Upper lobe of left lung (tissue), 6 donors: ENCODE data around the gene SPNS1. TPM values are rescaled to one million over a fixed set of nuclear protein-coding genes. Genes with fewer than 3 reads are reported as not detected.

Source experiments
- ATAC-seq, 2 donors: fragments of 200-7000 bp; cut with Tn5 transposase; one replicate each; pipeline ENCODE4 v1.9.1; 2022; ENCODE audit warnings: mild to moderate bottlenecking in 2 of 2, moderate library complexity in 2 of 2; ENCODE audit not compliant: low FRiP score in 2 of 2
- DNase-seq, 2 donors: peaks; one replicate each; pipeline ENCODE4 v3.0.0-alpha.2; 2019 to 2020
- H3K27ac ChIP-seq, 4 donors: fragments of 200-600 bp; sonication (generic); one replicate each; pipeline ENCODE4 v1.5.1; 2016 to 2019
- H3K27me3 ChIP-seq, 4 donors: fragments of 200-600 bp; sonication (generic); one replicate each; pipeline ENCODE4 v1.5.1; 2017 to 2019
- H3K36me3 ChIP-seq, 4 donors: fragments of 200-600 bp; sonication (generic); one replicate each; pipeline ENCODE4 v1.5.1; 2016 to 2019
- H3K4me1 ChIP-seq, 4 donors: fragments of 200-600 bp; sonication (generic); one replicate each; pipeline ENCODE4 v1.5.1; 2018 to 2019
- H3K4me3 ChIP-seq, 4 donors: fragments of 200-600 bp; sonication (generic); one replicate each; pipeline ENCODE4 v1.5.1; 2017 to 2019; ENCODE audit warnings: mild to moderate bottlenecking in 2 of 4, moderate library complexity in 1 of 4
- H3K9me3 ChIP-seq, 4 donors: fragments of 200-600 bp; sonication (generic); one replicate each; pipeline ENCODE4 v1.5.1; 2018 to 2019
- EP300 ChIP-seq, 4 donors: sonication (generic); formaldehyde crosslinking; IDR thresholded peaks; one replicate each; pipeline ENCODE4 v1.5.1; 2017; ENCODE audit warnings: antibody characterized with exemption in 4 of 4, control low read depth in 2 of 4
- POLR2A ChIP-seq, 4 donors: fragments of 450-650 bp; IDR thresholded peaks; one replicate each; pipeline ENCODE4 v1.5.1; 2016 to 2017; ENCODE audit warnings: antibody characterized with exemption in 4 of 4, mild to moderate bottlenecking in 2 of 4
- POLR2AphosphoS5 ChIP-seq, 2 donors: sonication (generic); formaldehyde crosslinking; IDR thresholded peaks; one replicate each; pipeline ENCODE4 v1.5.1; 2017; ENCODE audit warnings: antibody characterized with exemption in 2 of 2
- WGBS, 2 donors: methylation state at CpG; one replicate each; pipeline ENCODE4 v1.1.5; 2017 to 2018; 5-methylcytosine and 5-hydroxymethylcytosine counted together
- total RNA-seq, 6 donors: library from RNA; depleted of rRNA in 4 of 6; stranded (reverse); fragments of >200 nt in 4 of 6; gene quantifications; one replicate each; pipeline versions ENCODE4 v1.1.0 to v1.2.1, GENCODE V29; 2016 to 2021
- TF ChIP-seq, protein P1 (sequence below), 6 experiments: fragments of 450-650 bp in 4 of 6; fragments of 200-600 bp in 2 of 6; sonication (generic) in 2 of 6; IDR thresholded peaks; one replicate each; pipeline ENCODE4 v1.5.1; 2016 to 2019; ENCODE audit warnings: antibody characterized with exemption in 6 of 6
- donor health status: DM: no; HTN: no; CAD: no; lungs with moderate emphysema.
- donor health status: DM: no; HTN: yes; CAD: no; lungs with severe emphysema.

The SPNS1 gene
- total RNA-seq, 6 donors from 2014 or later = 23.4 to 84.7 (median 68.7) TPM

DNA sequence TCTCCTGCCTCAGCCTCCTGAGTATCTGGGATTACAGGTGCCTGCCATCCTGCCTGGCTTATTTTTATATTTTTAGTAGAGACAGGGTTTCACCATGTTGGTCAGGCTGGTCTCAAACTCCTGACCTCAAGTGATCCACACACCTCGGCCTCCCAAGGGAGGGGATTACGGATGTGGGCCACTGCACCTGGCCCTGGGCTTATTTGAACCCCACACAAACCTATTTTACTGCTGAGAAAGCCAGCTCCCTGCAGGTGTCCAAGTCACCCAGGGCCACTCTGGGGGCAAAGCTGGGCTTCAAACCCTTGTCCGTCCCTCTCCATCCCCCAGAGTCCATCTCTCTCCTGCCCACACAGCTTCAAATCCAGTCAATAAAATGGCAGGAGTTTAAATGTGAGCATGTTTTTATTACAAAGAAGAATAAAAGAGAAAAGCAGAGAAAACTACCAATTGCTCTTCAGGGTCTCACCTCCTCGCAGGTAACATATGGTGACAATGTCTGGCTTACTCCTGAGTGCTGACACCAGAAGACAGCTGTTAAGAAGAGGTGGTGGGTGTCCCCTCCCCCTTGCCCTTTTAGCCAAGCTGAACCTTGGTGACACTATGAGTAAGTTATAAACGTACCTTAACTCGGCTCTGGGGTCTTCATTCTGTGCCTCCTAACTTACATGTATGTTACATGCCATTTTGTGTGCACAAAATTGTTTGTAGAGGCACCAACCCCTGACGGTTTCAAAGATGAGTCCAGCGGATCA is 55.7 kb downstream of the SPNS1 start:
- H3K27ac ChIP-seq = no peak overlapping the region
- H3K4me3 ChIP-seq = no peak overlapping the region
- TF ChIP-seq POLR2AphosphoS5 (IDR thresholded peaks at IDR 0.05) (no peak), POLR2A (IDR thresholded peaks at IDR 0.05) (no peak), EP300 (IDR thresholded peaks at IDR 0.05) (no peak)
- TF ChIP-seq, protein P1, sequence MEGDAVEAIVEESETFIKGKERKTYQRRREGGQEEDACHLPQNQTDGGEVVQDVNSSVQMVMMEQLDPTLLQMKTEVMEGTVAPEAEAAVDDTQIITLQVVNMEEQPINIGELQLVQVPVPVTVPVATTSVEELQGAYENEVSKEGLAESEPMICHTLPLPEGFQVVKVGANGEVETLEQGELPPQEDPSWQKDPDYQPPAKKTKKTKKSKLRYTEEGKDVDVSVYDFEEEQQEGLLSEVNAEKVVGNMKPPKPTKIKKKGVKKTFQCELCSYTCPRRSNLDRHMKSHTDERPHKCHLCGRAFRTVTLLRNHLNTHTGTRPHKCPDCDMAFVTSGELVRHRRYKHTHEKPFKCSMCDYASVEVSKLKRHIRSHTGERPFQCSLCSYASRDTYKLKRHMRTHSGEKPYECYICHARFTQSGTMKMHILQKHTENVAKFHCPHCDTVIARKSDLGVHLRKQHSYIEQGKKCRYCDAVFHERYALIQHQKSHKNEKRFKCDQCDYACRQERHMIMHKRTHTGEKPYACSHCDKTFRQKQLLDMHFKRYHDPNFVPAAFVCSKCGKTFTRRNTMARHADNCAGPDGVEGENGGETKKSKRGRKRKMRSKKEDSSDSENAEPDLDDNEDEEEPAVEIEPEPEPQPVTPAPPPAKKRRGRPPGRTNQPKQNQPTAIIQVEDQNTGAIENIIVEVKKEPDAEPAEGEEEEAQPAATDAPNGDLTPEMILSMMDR (IDR thresholded peaks at IDR 0.05) = no peak
- no peaks in the 10 kb centered on the region for H3K27me3 ChIP-seq
- no peak for ATAC-seq
- no peaks in the 10 kb centered on the region for H3K4me1 ChIP-seq
- H3K9me3 ChIP-seq = no peaks in the 10 kb centered on the region
- WGBS, 2 donors = 78 to 86% methylated on average over 8 of the region's 8 CpGs
- no peak for DNase-seq
- H3K36me3 ChIP-seq = no peaks in the 10 kb centered on the region

Other genes with a start within 250 kb of the SPNS1 start
- 10 to 100 TPM in 2 of 6 donors, 1 to 10 TPM in 3, not detected in 1; 1.1 to 15.7 (median 4.7) TPM for gene NPIPB9, start 223.0 kb upstream of the SPNS1 start, total RNA-seq
- gene ATXN2L, start 151.8 kb upstream of the SPNS1 start, total RNA-seq = 100 to 1,000 TPM in 4 of 6 donors, 10 to 100 TPM in 2; 90.9 to 291 (median 128) TPM
- 100 to 1,000 TPM in 4 of 6 donors, 10 to 100 TPM in 2; 87.7 to 143 (median 118) TPM for gene TUFM, start 128.4 kb upstream of the SPNS1 start, total RNA-seq
- 100 to 1,000 TPM in 1 of 6 donors, 10 to 100 TPM in 5; 19.5 to 115 (median 54.1) TPM for gene SH2B1, start 110.9 kb upstream of the SPNS1 start, total RNA-seq
- 1 to 10 TPM in 1 of 6 donors, under 1 TPM in 5; 0.15 to 4.2 (median 0.57) TPM for gene ATP2A1, start 96.3 kb upstream of the SPNS1 start, total RNA-seq
- 100 to 1,000 TPM in 1 of 6 donors, 10 to 100 TPM in 5; 25.6 to 115 (median 33.0) TPM for gene RABEP2, start 49.5 kb upstream of the SPNS1 start, total RNA-seq
- 1 to 10 TPM in 2 of 6 donors, under 1 TPM in 3, not detected in 1; 0.46 to 1.4 (median 0.89) TPM for gene CD19, start 42.8 kb upstream of the SPNS1 start, total RNA-seq
- gene NFATC2IP, start 23.8 kb upstream of the SPNS1 start, total RNA-seq = 10 to 100 TPM; 24.6 to 62.9 (median 34.9) TPM
- gene LAT, start 10.3 kb downstream of the SPNS1 start, total RNA-seq = 10 to 100 TPM in 4 of 6 donors, 1 to 10 TPM in 2; 3.5 to 70.2 (median 17.5) TPM